Activated naive CD8-positive, alpha-beta T cell (primary cell): ENCODE measurements around the gene STARD8.
A peak's percentile ranks its signal among the peaks of the same experiment; 100 is the strongest.

Experiments used
- H3K27ac Mint-ChIP-seq: one replicate; pipeline ENCODE4 v1.8.0; 2021; ENCODE audit warnings: mixed read lengths
- H3K27me3 Mint-ChIP-seq: one replicate; pipeline ENCODE4 v1.8.0; 2021; ENCODE audit warnings: mixed read lengths
- H3K36me3 Mint-ChIP-seq: one replicate; pipeline ENCODE4 v1.8.0; 2021; ENCODE audit warnings: mixed read lengths
- H3K4me1 Mint-ChIP-seq: one replicate; pipeline ENCODE4 v1.8.0; 2021; ENCODE audit warnings: low read depth, mixed read lengths
- H3K4me3 Mint-ChIP-seq: one replicate; pipeline ENCODE4 v1.8.0; 2021; ENCODE audit warnings: mild to moderate bottlenecking, mixed read lengths
- H3K9me3 Mint-ChIP-seq: one replicate; pipeline ENCODE4 v1.8.0; 2021; ENCODE audit warnings: low read depth, mixed read lengths

Gene STARD8

DNA sequence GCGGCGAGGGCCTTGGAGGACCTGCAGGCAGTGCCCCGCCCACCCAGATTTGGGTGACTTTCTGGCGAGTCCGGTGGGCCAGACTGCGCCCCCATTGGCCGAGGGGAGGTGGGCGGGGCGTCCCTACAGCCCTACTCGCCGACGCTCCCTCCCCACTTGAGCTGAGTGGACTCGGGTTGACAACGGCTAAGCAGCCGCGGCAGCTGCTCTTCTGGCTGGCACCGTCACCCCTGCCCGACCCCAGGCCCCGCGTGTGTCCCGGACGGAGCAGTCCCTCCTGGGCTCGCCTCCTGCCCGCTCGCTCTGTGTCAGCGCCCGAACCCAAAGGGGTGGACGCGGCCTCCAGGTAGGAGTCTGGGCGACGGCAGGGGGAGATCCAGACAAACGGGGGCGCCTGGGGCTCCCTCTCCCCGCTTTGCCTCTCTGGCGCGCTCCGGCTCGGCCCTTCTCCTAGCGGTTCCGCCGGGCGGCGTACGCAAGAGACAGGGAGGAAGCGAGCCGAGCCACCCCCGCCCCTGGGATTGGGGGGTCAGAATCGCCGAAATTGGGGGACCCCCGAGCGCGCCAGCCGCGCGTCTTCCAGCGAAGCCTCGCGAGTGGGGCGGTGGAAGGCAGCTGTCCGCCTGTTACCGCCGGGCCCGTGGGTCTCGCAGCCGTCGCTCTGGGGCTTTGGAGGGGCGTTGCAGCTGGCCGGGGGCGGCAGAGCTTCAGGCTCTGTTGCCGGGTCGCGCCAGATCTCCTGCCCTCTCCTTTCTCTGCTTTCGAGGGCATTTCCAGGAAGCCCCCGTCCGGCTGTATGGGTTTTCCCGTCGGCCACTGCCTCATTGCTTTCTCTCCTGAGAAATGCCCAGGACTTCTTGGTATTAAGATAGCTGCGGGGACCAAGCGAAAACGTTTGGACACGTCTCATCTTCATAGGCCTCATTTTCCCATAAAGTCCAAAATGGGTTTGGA, 46.3 kb downstream of the STARD8 start:
- Mint-ChIP-seq H3K4me1 (peaks cover 5% of the 10 kb centered on the region), H3K27ac (no peak overlapping the region), H3K4me3 (peak overlapping the region; percentile 68), H3K27me3 (peaks cover 6% of the 10 kb centered on the region), H3K36me3 (no peaks in the 10 kb centered on the region), H3K9me3 (no peaks in the 10 kb centered on the region)

- no peak overlapping the region for H3K27ac Mint-ChIP-seq
- H3K9me3 Mint-ChIP-seq: no peaks in the 10 kb centered on the region
- no peaks in the 10 kb centered on the region for H3K36me3 Mint-ChIP-seq
- peak overlapping the region; percentile 68 for H3K4me3 Mint-ChIP-seq
- H3K4me1 Mint-ChIP-seq: peaks cover 5% of the 10 kb centered on the region
- peaks cover 8% of the 10 kb centered on the region for H3K27me3 Mint-ChIP-seq
Observed at GRCh38 chrX:68694435-68695205, 47.2 kb downstream of the STARD8 start.

- no peak overlapping the region for H3K27ac Mint-ChIP-seq
- H3K27me3 Mint-ChIP-seq: peaks cover 6% of the 10 kb centered on the region
Observed at GRCh38 chrX:68695206-68695845, 47.9 kb downstream of the STARD8 start.

DNA sequence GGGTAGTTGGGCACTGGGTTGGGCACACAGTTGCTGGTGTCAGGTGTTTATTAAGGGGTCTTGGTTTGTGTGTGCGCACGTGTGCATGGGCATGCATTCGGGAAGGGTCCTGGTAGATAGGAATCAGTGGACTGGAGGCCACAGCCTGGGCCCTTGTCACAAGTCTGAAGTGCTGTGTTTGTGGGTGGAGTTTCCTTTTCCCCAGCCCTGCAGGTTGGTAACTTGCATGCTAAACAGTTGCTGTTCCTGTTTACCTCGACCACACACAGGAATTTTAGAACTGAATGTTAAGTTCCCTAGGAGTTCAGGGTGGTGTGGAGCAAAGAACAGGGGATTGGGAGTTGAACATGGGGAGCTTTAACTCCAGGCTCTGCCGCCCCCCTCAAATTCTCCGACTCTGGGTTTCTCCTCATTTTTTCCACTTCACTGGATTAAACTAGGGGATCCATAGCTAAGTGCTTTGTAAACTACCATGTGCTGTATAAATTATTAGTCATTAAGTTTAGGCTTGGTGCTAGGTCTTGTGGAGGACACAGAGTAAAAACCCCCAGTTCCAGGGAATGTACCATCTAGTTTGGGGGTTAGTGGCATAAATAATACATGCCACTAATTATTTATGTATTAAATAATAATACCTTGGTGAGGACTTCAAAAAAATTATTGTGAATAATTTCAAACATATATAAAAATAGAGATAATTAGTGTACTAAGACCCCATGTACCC, 49.0 kb downstream of the STARD8 start:
- Mint-ChIP-seq H3K4me3 (no peak overlapping the region), H3K4me1 (peaks cover 5% of the 10 kb centered on the region), H3K36me3 (no peaks in the 10 kb centered on the region), H3K9me3 (no peaks in the 10 kb centered on the region), H3K27me3 (peaks cover 6% of the 10 kb centered on the region), H3K27ac (no peak overlapping the region)

More at GRCh38 chrX:68695206-68695845, 47.9 kb downstream of the STARD8 start:
- Mint-ChIP-seq H3K36me3 (no peaks in the 10 kb centered on the region), H3K9me3 (no peaks in the 10 kb centered on the region), H3K4me1 (peaks cover 5% of the 10 kb centered on the region), H3K4me3 (no peak overlapping the region)

DNA sequence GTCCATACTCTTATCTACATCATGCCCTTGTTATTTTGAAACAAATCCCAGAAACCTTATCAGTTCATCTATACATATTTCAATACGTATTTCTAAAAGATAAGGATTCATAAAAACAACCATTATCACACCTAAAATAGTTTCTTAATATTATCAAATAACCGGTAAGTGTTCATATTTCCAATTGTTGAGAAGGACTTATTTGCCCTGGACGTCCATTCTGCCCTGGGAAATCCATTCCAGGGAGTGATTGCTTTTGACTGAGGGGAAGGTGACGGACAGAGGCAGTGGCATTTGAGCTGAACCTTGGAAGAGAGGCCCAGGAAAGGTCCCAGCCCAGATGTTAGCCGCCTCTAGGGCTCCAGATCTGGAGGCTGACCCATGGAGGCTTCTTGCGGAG, 49.6 kb downstream of the STARD8 start:
- Mint-ChIP-seq H3K4me1 (peaks cover 5% of the 10 kb centered on the region), H3K27ac (no peak overlapping the region), H3K27me3 (peaks cover 6% of the 10 kb centered on the region), H3K4me3 (no peak overlapping the region), H3K9me3 (no peaks in the 10 kb centered on the region), H3K36me3 (no peaks in the 10 kb centered on the region)

- H3K36me3 Mint-ChIP-seq: no peaks in the 10 kb centered on the region
- H3K4me1 Mint-ChIP-seq: peaks cover 5% of the 10 kb centered on the region
- no peak overlapping the region for H3K4me3 Mint-ChIP-seq
- peaks cover 4% of the 10 kb centered on the region for H3K27me3 Mint-ChIP-seq
- no peak overlapping the region for H3K27ac Mint-ChIP-seq
- no peaks in the 10 kb centered on the region for H3K9me3 Mint-ChIP-seq
Observed at GRCh38 chrX:68697465-68698125, 50.1 kb downstream of the STARD8 start.

DNA sequence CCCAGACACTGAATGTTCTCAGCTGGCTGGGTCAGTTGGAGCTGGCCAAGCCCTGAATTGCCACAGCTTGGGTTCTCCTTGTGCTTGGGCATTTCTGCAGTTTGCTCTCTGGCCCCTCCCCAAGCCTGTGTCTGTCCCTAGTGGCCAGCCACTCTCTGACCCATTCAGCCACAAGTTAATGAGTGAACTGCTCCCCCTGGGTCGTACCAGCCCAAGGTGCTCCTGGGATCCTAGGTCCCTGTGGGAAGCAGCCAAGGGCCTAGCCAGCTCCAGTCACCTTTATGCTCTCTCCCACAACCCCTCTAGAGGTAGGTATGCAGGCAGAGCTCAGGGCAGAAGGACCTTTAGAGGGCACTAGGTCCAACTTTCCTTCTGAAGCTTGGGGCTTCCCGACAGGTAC, 51.5 kb downstream of the STARD8 start:
- Mint-ChIP-seq H3K27me3 (peaks cover 4% of the 10 kb centered on the region), H3K4me1 (peaks cover 3% of the 10 kb centered on the region), H3K27ac (no peak overlapping the region), H3K4me3 (no peak overlapping the region), H3K9me3 (no peaks in the 10 kb centered on the region), H3K36me3 (no peaks in the 10 kb centered on the region)

DNA sequence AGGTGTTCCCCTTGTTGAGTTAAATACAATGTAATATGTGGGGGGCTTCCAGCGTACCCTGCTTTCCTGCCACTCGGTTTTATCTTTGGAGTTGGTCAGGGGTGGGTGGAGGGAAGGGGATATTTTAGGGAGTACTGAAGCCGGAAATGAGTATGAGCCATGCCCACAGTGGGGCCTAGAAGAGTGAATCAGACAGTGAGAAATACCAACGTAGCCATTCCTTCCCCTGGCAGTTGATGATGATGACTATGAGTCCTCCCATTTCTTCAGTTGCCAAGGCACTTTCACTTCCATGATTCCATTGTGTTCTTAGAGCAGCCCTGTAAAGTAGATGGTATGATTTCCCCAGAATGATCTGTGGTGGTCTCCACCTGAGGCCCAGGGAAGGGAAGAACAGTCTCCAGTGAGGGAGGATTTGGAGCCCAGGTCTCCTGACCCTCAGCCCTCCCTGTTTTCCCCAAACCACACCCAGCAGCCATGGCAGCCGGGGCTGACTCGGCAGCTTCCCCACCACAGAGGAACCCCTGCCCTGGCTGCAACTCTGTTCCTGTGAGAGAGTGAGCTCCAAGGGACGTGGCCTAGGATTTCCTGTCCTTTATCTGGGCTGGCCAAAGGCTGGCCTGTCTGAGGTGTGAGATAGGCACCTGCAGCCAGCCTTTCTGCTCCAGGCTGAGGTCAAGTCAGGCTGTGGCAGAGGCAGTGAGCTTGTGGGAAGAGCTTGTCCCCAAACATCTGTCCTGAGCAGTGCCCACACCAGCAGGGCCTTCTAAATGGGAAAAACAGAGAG, 52.7 kb downstream of the STARD8 start:
- H3K27me3 Mint-ChIP-seq: peaks cover 1% of the 10 kb centered on the region
- H3K36me3 Mint-ChIP-seq: no peaks in the 10 kb centered on the region

GRCh38 chrX:68703369-68703768, 55.9 kb downstream of the STARD8 start:
- H3K4me1 Mint-ChIP-seq: no peaks in the 10 kb centered on the region
- no peak overlapping the region for H3K27ac Mint-ChIP-seq
- H3K27me3 Mint-ChIP-seq: peaks cover 1% of the 10 kb centered on the region
- H3K36me3 Mint-ChIP-seq: no peaks in the 10 kb centered on the region
- no peak overlapping the region for H3K4me3 Mint-ChIP-seq
- H3K9me3 Mint-ChIP-seq: no peaks in the 10 kb centered on the region

More for the DNA sequence above, 52.7 kb downstream of the STARD8 start:
- Mint-ChIP-seq H3K4me3 (no peak overlapping the region), H3K27ac (no peak overlapping the region), H3K9me3 (no peaks in the 10 kb centered on the region), H3K4me1 (no peaks in the 10 kb centered on the region)

- H3K9me3 Mint-ChIP-seq: no peaks in the 10 kb centered on the region
- H3K36me3 Mint-ChIP-seq: no peaks in the 10 kb centered on the region
- H3K27me3 Mint-ChIP-seq: peaks cover 1% of the 10 kb centered on the region
- no peaks in the 10 kb centered on the region for H3K4me1 Mint-ChIP-seq
- H3K4me3 Mint-ChIP-seq: no peak overlapping the region
- no peak overlapping the region for H3K27ac Mint-ChIP-seq
Observed at GRCh38 chrX:68703846-68704245, 56.4 kb downstream of the STARD8 start.

GRCh38 chrX:68705986-68706385, 58.5 kb downstream of the STARD8 start:
- no peaks in the 10 kb centered on the region for H3K27me3 Mint-ChIP-seq
- no peaks in the 10 kb centered on the region for H3K9me3 Mint-ChIP-seq
- H3K4me1 Mint-ChIP-seq: no peaks in the 10 kb centered on the region
- H3K27ac Mint-ChIP-seq: no peak overlapping the region
- no peak overlapping the region for H3K4me3 Mint-ChIP-seq
- H3K36me3 Mint-ChIP-seq: no peaks in the 10 kb centered on the region

DNA sequence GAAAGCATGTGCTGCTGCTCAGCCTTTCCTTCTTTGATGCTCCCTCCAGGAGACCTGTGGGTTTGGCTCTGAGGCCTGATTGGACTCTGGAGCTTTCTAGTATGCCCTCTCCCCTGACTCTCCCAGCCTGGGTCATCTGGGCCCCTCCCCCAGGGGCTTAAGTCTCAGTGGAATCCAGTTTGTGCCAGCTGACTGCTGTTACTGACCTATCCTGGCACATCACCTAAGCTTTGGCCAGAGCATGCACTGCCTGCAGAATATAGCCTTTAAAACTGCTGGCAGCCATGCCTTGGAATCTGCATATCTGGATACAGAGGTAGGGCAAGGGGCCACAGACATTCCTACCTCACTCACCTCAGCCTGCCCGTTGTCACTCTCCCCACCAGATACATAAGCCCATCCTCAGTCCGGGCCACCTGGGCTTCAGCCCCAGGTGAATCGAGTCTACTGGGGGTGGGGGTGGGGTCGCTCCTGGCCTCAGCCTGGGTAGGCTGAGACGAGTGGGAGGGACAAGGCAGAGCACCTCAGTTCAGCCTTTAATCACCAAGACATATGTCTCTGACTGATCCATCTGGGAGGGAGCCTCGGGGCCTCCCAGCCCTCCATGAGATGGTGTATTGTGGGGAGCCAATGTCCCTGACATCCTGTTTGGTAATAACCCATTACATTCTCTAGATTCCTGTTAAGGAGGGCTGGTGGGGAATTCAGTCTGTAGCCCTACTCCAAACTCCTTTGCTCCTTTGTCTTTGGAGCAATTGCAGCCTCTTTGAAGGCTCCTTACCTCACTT, 61.2 kb downstream of the STARD8 start:
- H3K4me1 Mint-ChIP-seq: no peaks in the 10 kb centered on the region
- no peaks in the 10 kb centered on the region for H3K27me3 Mint-ChIP-seq
- H3K27ac Mint-ChIP-seq: no peak overlapping the region
- no peaks in the 10 kb centered on the region for H3K36me3 Mint-ChIP-seq
- no peaks in the 10 kb centered on the region for H3K9me3 Mint-ChIP-seq
- no peak overlapping the region for H3K4me3 Mint-ChIP-seq
